HUES48 (cell line): ENCODE data around the gene MSH3.
"Not testable (repeated sequence)": the region's sequence is repeated elsewhere in the genome, so short reads cannot be mapped to it uniquely, and the experiment has no call there.

ENCODE experiments used
- H3K27ac ChIP-seq: one replicate; pipeline ENCODE4 v1.7.0; 2013; ENCODE audit warnings: low read depth, low read length, inconsistent platforms
- H3K27me3 ChIP-seq: 2 replicates; pipeline ENCODE4 v1.6.1; 2013; ENCODE audit warnings: mild to moderate bottlenecking, low read length; ENCODE audit not compliant: control insufficient read depth, insufficient read depth
- H3K36me3 ChIP-seq: 2 replicates; pipeline ENCODE4 v1.6.1; 2013; ENCODE audit warnings: low read length; ENCODE audit not compliant: control insufficient read depth, insufficient read depth
- H3K4me1 ChIP-seq: 2 replicates; pipeline ENCODE4 v1.6.1; 2013; ENCODE audit warnings: mild to moderate bottlenecking, low read length; ENCODE audit not compliant: control insufficient read depth, insufficient read depth
- H3K4me3 ChIP-seq: 2 replicates; pipeline ENCODE4 v1.5.1; 2013; ENCODE audit warnings: mild to moderate bottlenecking, low read depth, low read length
- H3K9ac ChIP-seq: 2 replicates; pipeline ENCODE4 v1.6.1; 2013; ENCODE audit warnings: mild to moderate bottlenecking, low read depth, low read length, moderate library complexity
- H3K9me3 ChIP-seq: 2 replicates; pipeline ENCODE4 v1.6.1; 2013; ENCODE audit warnings: low read length; ENCODE audit not compliant: control insufficient read depth, insufficient read depth

MSH3 gene

DNA sequence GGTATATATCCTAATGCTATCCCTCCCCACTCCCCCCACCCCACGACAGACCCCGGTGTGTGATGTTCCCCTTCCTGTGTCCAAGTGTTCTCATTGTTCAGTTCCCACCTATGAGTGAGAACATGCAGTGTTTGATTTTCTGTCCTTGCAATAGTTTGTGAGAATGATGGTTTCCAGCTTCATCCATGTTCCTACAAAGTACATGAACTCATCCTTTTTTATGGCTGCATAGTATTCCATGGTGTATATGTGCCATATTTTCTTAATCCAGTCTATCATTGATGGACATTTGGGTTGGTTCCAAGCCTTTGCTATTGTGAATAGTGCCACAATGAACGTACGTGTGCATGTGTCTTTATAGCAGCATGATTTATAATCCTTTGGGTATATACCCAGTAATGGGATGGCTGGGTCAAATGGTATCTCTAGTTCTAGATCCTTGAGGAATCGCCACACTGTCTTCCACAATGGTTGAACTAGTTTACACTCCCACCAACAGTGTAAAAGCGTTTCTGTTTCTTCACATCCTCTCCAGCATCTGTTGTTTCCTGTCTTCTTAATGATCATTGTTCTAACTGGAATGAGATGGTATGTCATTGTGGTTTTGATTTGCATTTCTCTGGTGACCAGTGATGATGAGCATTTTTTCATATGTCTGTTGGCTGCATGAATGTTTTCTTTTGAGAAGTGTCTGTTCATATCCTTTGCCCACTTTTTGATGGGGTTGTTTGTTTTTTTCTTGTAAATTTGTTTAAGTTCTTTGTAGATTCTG lies 186.8 kb downstream of the MSH3 start:
- not testable (repeated sequence) for H3K27me3 ChIP-seq, H3K4me1 ChIP-seq, H3K36me3 ChIP-seq, H3K4me3 ChIP-seq, H3K27ac ChIP-seq, H3K9ac ChIP-seq, H3K9me3 ChIP-seq

DNA sequence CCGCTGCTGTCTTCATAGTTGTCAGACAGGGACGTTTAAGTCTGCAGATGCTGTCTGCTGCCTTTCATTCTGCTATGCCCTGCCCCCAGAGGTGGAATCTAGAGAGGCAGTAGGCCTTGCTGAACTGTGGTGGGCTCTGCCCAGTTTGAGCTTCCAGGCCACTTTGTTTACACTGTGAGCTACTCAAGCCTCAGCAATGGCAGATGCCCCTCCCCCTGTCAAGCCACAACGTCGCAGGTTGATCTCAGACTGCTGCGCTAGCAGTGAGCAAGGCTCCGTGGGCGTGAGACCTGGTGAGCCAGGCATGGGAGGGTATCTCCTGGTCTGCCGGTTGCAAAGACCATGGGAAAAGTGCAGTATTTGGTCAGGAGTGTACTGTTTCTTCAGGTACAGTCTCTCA lies 192.0 kb downstream of the MSH3 start:
- not testable (repeated sequence) for H3K27me3 ChIP-seq, H3K27ac ChIP-seq, H3K4me3 ChIP-seq, H3K36me3 ChIP-seq, H3K4me1 ChIP-seq, H3K9ac ChIP-seq
- peaks cover 26% of the 10 kb centered on the region for H3K9me3 ChIP-seq

DNA sequence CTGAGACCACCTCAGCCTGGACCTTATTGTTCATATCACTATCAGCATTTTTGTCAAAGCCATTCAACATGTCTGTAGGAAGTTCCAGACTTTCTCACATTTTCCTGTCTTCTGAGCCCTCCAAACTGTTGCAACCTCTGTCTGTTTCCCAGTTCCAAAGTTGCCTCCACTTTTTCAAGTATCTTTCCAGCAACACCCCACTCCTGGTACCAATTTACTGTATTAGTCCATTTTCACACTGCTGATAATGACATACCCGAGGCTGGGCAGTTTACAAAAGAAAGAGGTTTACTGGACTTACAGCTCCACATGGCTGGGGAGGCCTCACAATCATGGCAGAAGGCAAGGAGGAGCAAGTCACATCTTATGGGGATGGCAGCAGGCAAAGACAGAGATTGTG lies 195.7 kb downstream of the MSH3 start:
- peaks cover 26% of the 10 kb centered on the region for H3K9me3 ChIP-seq
- H3K4me1 ChIP-seq, H3K27ac ChIP-seq, H3K36me3 ChIP-seq, H3K27me3 ChIP-seq, H3K9ac ChIP-seq, H3K4me3 ChIP-seq: not testable (repeated sequence)

DNA sequence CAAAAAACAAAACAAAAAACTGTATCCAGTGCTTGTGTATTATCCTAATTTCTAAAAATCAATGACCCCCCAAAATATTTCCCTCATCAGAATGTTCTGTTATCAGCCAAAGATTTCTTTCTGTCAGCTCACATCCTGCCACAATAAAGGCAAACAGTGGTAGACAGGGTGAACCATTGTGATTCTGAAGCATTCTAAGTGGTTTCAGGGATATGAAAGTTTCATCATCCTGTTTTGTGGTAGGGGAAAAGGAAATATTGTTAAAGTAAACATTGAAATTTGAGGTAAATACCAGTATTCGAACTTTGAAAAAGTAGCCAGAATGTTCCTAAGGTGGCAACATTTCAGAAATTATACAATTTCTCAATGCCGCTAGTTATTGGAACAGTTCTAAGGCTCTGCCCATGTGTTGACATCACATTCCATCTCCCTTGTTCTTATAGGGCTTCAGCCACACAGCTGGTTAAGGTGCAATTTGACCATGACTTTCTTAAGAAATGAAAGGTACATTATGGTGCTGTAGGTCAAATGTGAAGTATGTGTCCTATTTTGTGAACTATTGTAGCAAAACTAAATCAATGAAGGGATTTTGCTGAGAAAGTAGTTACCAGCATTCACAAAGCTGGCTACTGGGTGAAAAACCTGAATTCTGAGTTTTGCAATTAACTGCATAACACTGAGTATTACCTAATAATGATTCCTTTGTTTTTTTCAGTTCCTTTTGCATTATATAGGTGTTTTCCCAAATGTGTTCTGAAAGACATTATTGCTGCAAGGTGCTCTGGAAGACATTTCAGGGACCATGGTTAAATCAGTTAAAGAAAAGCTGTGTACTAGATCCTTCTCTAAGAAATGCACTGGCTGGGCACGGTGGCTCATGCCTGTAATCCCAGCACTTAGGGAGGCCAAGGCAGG lies 198.1 kb downstream of the MSH3 start:
- peaks cover 6% of the 10 kb centered on the region for H3K4me1 ChIP-seq
- H3K36me3 ChIP-seq, result peaks cover 12% of the 10 kb centered on the region
- no peak overlapping the region for H3K9ac ChIP-seq
- H3K4me3 ChIP-seq, result no peak overlapping the region
- H3K9me3 ChIP-seq, result peaks cover 29% of the 10 kb centered on the region
- no peak overlapping the region for H3K27ac ChIP-seq
- no peaks in the 10 kb centered on the region for H3K27me3 ChIP-seq

DNA sequence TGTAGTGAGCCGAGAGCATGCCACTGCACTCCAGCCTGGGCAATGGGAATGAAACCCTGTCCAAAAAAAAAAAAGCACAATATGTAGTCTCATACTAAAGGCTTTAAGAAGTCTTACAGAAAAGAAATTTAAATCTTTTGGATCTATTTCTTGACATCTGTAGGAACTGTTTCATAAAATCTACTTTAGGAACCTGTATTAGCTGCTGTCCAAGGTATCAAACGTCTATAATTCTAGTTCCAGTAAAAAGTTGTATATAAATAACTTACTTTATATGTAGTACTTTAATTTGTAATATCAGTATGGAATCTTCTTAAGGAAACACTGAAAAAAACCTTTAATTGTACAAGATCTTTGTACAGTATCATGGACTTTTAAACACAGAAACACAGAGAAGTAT lies 199.0 kb downstream of the MSH3 start:
- peaks cover 12% of the 10 kb centered on the region for H3K36me3 ChIP-seq
- H3K4me3 ChIP-seq, result no peak overlapping the region
- no peak overlapping the region for H3K9ac ChIP-seq
- peaks cover 6% of the 10 kb centered on the region for H3K4me1 ChIP-seq
- H3K27ac ChIP-seq, result no peak overlapping the region
- H3K9me3 ChIP-seq, result peaks cover 29% of the 10 kb centered on the region
- H3K27me3 ChIP-seq, result no peaks in the 10 kb centered on the region

DNA sequence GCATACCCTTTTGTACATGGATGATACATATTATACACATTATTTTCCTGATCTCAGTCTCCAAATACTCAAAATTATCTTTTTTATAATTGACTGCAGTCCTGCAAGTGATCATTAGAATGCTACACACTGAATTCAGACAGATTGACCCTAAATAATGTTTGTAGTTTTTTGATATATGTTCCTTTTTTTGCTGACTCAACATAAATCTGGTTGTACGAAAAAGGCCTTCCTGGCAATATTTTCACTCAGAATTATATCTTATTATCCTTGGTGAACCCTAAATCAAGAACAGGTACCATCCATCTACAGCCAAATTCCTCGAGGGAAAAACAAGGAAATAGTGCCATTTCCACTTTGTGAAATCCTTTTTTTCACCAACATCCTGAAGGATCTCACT lies 200.1 kb downstream of the MSH3 start:
- no peak overlapping the region for H3K9ac ChIP-seq
- H3K4me3 ChIP-seq, result no peak overlapping the region
- H3K9me3 ChIP-seq, result peaks cover 17% of the 10 kb centered on the region
- peaks cover 10% of the 10 kb centered on the region for H3K36me3 ChIP-seq
- H3K4me1 ChIP-seq, result peaks cover 6% of the 10 kb centered on the region
- H3K27me3 ChIP-seq, result no peaks in the 10 kb centered on the region
- H3K27ac ChIP-seq, result no peak overlapping the region

DNA sequence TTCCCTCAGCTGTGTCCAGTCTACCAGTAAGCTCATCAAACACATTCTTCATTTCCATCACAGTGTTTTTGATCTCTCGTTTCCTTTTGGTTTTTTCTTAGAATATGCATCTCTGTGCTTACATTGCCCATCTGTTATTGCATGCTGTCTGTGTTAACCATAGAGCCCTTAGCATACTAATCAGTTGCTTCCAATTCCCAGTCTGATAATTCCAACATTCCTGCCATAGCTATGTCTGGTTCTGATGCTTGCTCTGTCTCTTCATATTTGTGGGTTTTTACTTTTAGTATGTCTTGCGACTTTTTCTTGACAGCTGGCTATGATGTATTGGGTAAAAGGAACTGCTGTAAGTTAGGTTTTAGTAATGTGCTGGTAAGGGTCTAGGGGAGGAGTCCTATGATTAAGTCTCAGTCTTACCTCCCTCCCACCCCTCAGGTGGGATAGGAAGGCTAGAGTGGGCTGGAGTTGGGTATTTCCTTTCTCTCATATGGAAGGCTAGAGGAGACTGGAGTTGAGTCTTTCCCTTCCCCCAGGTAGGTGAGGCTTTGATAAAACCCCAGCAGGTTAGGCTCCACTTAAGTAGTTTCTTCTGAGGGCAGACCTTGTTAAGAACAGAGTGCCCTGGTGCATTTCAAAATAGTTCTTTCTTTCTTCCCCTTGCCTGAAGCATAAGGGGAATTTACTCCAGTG lies 206.6 kb downstream of the MSH3 start:
- no peak overlapping the region for H3K27ac ChIP-seq
- H3K9ac ChIP-seq, result no peak overlapping the region
- peaks cover 14% of the 10 kb centered on the region for H3K4me1 ChIP-seq
- H3K27me3 ChIP-seq, result no peaks in the 10 kb centered on the region
- peaks cover 4% of the 10 kb centered on the region for H3K36me3 ChIP-seq
- H3K9me3 ChIP-seq, result peaks cover 3% of the 10 kb centered on the region; the same call in 1 of the 2 replicates
- no peak overlapping the region for H3K4me3 ChIP-seq

DNA sequence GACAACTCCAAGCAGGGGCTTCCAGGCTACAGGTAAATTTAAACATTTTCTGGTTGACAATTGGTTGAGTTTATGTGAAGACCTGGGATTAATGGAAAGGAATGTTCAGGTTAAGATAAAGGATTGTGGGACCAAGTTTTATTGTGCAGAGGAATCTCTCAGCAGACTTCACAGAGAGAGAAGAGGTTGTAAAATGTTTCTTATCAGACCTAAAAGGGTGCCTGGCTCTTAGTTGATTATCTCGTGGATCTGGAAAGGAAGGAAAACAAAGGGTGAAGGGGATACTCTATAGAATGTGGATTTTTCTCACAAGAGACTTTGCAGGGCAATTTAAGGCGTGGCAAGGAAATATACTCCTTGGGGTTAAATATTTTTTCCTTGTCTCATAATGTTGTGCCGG lies 209.3 kb downstream of the MSH3 start:
- Histone ChIP-seq H3K36me3 (no peaks in the 10 kb centered on the region), H3K9ac (no peak overlapping the region), H3K27ac (no peak overlapping the region), H3K4me3 (no peak overlapping the region), H3K4me1 (peaks cover 14% of the 10 kb centered on the region), H3K9me3 (no peaks in the 10 kb centered on the region), H3K27me3 (no peaks in the 10 kb centered on the region)

DNA sequence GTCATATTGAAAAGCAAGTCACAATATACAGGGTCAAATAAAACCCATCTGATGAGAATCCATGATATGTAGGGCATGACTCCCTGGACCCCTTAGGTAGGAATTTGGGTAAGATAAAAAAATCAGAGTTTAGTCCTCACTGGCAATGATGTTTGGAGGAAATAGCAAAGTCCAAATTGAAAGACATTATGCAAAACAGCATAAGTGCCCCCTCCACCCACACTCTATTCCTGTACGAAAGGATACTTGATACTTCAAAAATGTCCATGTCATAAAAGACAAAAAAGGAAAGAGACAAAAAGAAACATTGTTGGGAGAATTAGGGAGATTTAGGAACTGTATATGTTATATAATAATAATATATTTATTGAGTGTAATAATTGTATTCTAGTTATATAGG lies 209.7 kb downstream of the MSH3 start:
- Histone ChIP-seq H3K4me3 (no peak overlapping the region), H3K27me3 (no peaks in the 10 kb centered on the region), H3K27ac (no peak overlapping the region), H3K4me1 (peaks cover 14% of the 10 kb centered on the region), H3K36me3 (no peaks in the 10 kb centered on the region), H3K9me3 (no peaks in the 10 kb centered on the region), H3K9ac (no peak overlapping the region)

DNA sequence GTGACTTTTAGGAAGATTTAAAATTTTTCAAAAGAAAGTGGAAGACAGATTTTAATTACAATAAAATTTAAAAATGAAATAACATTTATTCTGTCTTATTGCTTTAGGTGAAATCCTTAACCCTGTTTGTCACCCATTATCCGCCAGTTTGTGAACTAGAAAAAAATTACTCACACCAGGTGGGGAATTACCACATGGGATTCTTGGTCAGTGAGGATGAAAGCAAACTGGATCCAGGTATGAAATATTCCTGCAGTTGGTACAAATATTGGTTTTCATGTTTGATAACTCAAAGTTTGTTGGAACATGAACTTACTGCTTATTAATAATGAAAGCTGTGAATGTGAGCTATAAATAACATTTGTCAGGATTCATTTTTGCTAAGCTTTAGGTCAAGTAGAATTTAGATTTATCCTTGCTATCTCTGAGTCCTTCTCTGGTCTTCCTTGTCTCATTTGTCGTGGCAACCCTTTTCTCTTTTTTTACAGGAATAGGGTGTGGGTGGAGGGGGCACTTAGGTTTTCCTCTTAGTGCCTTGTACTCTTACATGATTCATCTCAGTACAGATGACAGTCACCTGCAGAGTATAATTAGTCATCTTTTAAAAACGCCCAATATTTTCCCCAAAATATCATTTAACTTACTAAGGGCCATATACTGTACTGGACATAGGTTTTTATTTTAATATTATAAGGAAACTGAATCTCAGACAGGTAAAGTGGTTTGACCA lies 210.4 kb downstream of the MSH3 start:
- H3K36me3 ChIP-seq, result no peaks in the 10 kb centered on the region
- H3K4me1 ChIP-seq, result peaks cover 14% of the 10 kb centered on the region
- no peak overlapping the region for H3K27ac ChIP-seq
- H3K9ac ChIP-seq, result no peak overlapping the region
- no peak overlapping the region for H3K4me3 ChIP-seq
- no peaks in the 10 kb centered on the region for H3K9me3 ChIP-seq
- H3K27me3 ChIP-seq, result no peaks in the 10 kb centered on the region
